Measurements from ENCODE around the gene PEBP1. TPM values are rescaled to one million over a fixed set of nuclear protein-coding genes. Genes with fewer than 3 reads are reported as not detected.

The PEBP1 gene
- total RNA-seq (100 to 1,000 TPM in 6 of 7 donors, 10 to 100 TPM in 1; 99.5 to 179 (median 128) TPM), polyA plus RNA-seq (100 to 1,000 TPM; 149 to 201 (median 165) TPM)
- long read RNA-seq, donor 1, transcript PEBP1-201 (4 exons, 1,697 nt) = major isoform, 126 of 133 reads
- long read RNA-seq, donor 1, partial matches to known transcripts = 0 of 133 reads
- long read RNA-seq, donor 1, other reads (novel, unspliced or antisense) = 7 of 133 reads
- long read RNA-seq, donor 2, transcript PEBP1-201 (4 exons, 1,697 nt) = major isoform, 108 of 108 reads
- long read RNA-seq, donor 2, partial matches to known transcripts = 0 of 108 reads
- long read RNA-seq, donor 2, other reads (novel, unspliced or antisense) = 0 of 108 reads

GRCh38 chr12:118135788-118136558, at the start of gene PEBP1:
Gene PEBP1, plus strand, starts transcription at chr12:118136124. Its CDS starts 86 bp downstream, at chr12:118136210.
- intact Hi-C loops (cut with DNase I; ENCODE audit: low total_unique reads) = no loop called here
- Histone ChIP-seq H3K27me3 (replicated peaks in 1 of 7) (no peaks in the 10 kb centered on the region), H3K4me3 (peak within 1 kb of the TSS; percentile 81 to 97 (median 92)), H3K36me3 (peaks cover 0 to 32% (median 25%) of the 10 kb centered on the region in 6 donors), H3K4me1 (peaks cover 0 to 58% (median 37%) of the 10 kb centered on the region in 6 donors), H3K9me3 (no peaks in the 10 kb centered on the region), H3K27ac (peak within 1 kb of the TSS; percentile 70 to 86 (median 76))
- 0 to 2% (median 1%) methylated on average over 23 to 70 of the region's 70 CpGs for WGBS, 5 donors
- peak; percentile 99 for DNase-seq
- TF ChIP-seq POLR2A (IDR thresholded peaks at IDR 0.05) = peak in 2 of 3 donors; percentile 22 to 60
- peak; percentile 95 to 97 (median 95) for TF ChIP-seq POLR2AphosphoS5 (IDR thresholded peaks at IDR 0.05)
- TF ChIP-seq CTCF (IDR thresholded peaks at IDR 0.05 in 8 of 11, conservative IDR thresholded peaks at IDR 0.05 in 3 of 11) = peak in 4 of 11 experiments; percentile 9 to 38 (median 18)

- Histone ChIP-seq H3K4me3 (no peak overlapping the region), H3K27me3 (replicated peaks in 1 of 7) (no peaks in the 10 kb centered on the region), H3K36me3 (peaks cover 0 to 26% (median 0%) of the 10 kb centered on the region in 6 donors), H3K9me3 (no peaks in the 10 kb centered on the region), H3K4me1 (no peaks in the 10 kb centered on the region), H3K27ac (no peak overlapping the region)
- no peak for TF ChIP-seq POLR2A (IDR thresholded peaks at IDR 0.05)
- TF ChIP-seq CTCF (IDR thresholded peaks at IDR 0.05 in 8 of 11, conservative IDR thresholded peaks at IDR 0.05 in 3 of 11) = no peak
- TF ChIP-seq POLR2AphosphoS5 (IDR thresholded peaks at IDR 0.05) = no peak
- 90 to 97% (median 95%) methylated on average over 9 of the region's 9 CpGs for WGBS, 5 donors
- no peak for DNase-seq
- intact Hi-C loops (cut with DNase I; ENCODE audit: low total_unique reads) = no loop called here
Measured at GRCh38 chr12:118089782-118090181, 46.1 kb upstream of the PEBP1 start.

- DNase-seq = no peak
- WGBS, 5 donors = 91 to 99% (median 97%) methylated on average over 3 of the region's 3 CpGs
Measured at GRCh38 chr12:118094039-118094438, 41.9 kb upstream of the PEBP1 start.

More at GRCh38 chr12:118094039-118094438, 41.9 kb upstream of the PEBP1 start:
- Histone ChIP-seq H3K9me3 (no peaks in the 10 kb centered on the region), H3K27me3 (replicated peaks in 1 of 7) (no peaks in the 10 kb centered on the region), H3K4me3 (no peak overlapping the region), H3K36me3 (peaks cover 0 to 31% (median 0%) of the 10 kb centered on the region in 6 donors), H3K4me1 (no peaks in the 10 kb centered on the region), H3K27ac (no peak overlapping the region)
- intact Hi-C loops (cut with DNase I; ENCODE audit: low total_unique reads) = no loop called here
- no peak for TF ChIP-seq POLR2AphosphoS5 (IDR thresholded peaks at IDR 0.05)
- no peak for TF ChIP-seq CTCF (IDR thresholded peaks at IDR 0.05 in 8 of 11, conservative IDR thresholded peaks at IDR 0.05 in 3 of 11)
- TF ChIP-seq POLR2A (IDR thresholded peaks at IDR 0.05) = no peak
